GM21717 (cell line): Measurements from ENCODE around the gene ACSL1.
"Not testable (repeated sequence)": the region's sequence is repeated elsewhere in the genome, so short reads cannot be mapped to it uniquely, and the experiment has no call there.

Experiments used
- ATAC-seq: cut with Tn5 transposase; IDR thresholded peaks from one replicate; pipeline ENCODE4 v1.9.1; 2021; ENCODE audit warnings: mild to moderate bottlenecking, moderate library complexity; ENCODE audit not compliant: unreplicated experiment

Gene ACSL1

DNA sequence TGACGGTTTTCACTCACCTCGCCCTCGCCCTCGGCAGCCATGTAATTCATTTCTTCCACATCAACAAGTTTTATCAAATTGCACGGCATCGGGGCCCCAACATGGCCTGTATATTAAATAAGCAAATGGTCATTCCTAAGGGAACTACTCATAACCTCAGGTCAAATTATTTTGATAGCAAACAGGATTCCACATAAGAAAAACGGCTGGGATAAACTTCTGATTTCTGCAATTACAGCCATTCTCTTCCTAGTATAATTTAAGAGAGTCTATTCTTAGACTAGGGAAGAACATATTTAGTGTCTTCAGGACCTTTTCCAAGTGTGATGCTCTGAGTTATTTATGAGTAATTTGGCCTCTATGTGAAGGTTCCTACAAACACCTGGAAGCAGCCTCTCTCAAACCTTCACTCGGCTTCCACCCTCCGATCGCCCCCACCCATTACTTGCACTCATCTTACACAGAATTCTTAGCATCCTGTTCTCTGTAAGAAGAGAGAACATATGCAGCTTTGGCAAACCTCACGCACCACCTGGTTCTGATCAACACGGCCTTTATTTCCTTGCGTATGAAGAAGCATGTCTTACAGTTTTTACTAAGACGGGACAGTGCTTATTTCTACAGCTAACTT is 62.5 kb downstream of the ACSL1 start:
- ATAC-seq = no peak

DNA sequence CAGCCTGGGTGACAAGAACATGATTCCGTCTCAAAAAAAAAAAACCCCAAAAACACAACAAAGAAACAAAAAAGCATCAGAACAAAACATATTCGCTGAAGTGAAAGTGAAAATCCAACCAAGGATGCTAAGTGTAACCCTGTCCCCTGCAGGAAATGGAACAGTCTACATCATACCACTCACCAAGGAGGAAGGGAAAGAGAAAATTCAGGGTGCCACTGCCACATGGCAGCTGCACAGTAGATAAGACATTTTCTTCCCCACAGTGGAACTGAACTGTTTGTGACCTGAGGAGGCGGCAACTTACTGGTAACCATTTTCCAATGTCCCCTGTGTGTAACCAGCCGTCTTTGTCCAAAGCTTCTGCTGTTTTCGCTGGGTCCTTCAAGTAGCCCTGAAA is 63.7 kb downstream of the ACSL1 start:
- peak; percentile 95 for ATAC-seq

DNA sequence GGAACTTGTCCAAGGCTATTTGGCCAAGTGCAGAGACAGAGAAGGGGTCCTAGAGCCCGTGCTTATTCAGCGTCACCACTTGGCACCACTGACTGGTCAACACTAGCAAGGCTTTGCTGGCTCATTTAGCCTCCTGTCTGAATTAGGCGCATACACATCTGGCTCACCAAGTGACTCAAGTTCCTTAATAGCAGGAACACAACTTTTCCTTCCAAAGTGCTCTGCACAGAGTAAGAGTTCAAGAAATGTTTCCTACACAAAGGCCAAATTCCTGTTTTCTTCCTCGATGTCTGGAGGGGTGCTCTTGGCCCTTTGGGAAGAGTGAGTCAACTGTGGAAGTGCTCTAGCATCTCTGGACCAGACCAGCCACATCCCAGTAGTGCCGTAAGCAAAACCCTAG is 65.1 kb downstream of the ACSL1 start:
- no peak for ATAC-seq

DNA sequence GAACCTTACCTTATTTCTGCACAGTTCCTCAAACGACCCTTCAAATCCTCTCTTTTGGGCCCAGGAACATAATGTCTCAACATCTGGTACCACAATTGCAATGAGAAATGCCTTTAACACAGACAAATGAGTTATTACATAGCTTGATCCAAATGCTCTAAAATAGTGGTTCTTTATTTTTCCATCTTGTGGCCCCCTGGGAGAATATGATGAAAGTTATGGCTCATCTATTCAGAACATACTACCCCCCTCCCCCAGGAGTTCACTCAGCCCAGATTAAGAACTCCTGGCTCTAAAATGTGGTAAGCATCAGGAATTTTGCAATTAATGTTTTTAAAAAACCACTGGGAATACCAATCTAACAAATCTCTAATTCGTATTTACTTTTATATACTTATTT is 68.0 kb downstream of the ACSL1 start:
- no peak for ATAC-seq

DNA sequence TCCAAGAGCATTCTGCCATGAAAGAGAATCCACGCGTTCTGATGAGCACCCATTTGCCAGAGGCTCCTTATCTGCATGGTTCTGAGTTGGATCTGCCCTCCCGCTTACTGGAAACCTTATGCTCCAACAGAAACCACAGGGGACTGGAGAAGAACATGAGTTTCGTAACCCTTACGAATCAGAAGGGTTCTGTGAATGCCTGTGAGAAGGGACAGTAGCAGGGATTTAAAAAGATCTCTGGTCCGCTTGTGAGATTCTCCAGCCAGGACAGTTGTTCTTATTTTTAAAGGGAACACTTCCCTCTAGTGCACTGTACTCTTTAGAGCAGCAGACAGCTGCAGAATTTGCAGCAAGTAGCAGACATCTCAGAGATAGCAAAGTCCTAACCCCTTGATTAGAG is 69.4 kb downstream of the ACSL1 start:
- no peak for ATAC-seq

DNA sequence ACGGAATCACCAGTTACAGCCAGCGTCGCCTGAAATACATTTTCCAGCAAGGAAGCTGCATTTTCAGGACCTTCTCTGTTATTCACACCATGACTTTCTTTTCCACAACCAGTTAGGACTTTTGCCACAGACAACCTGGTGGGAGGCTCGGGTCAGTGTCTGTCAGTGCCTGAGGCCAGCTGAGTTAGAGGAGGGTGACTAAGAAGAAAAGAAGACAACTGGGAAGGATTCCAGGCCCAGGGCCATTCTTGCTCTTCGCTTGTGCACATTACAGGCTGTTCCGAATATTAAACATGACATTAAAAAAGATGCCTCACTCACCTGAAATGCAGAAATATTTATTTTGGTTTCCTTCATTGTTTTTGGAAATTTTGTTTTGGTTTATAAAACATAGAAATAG is 70.5 kb downstream of the ACSL1 start:
- no peak for ATAC-seq

DNA sequence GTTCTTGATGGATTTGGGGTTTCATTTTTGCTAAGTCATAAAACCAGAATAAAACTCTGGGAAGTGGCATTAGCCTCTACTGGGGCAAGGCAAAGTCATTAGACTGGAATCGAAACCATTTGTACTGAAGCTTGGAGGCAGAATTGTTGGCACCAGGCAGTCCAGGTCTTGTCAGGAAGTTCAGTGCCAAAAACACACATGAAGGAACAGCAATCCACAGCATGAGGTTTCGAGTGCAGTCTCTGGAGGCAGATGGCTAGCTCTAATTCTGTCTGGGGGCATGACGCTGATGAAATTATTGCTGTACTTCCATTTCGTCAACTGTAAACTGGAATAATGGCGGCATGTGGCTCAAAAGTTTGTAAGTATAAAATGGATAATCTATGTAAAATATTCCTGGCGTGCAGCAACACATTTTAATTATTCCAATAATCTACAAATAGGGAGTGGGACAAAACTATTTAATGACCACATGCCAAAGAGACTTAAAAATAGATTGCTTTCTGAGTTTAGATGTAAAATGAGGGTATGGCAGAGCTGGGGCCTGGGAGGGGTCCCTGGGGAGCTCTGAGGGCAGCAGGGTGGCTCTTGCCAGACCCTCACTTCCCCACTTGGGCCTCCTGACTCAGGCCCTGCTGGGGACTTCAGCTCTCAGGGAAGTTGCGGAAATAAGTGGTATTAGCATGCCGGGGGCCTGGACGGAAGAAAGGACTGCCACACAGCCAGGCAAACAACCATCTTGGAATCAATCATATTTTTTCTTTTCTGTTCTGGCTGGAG is 73.1 kb downstream of the ACSL1 start:
- no peak for ATAC-seq

DNA sequence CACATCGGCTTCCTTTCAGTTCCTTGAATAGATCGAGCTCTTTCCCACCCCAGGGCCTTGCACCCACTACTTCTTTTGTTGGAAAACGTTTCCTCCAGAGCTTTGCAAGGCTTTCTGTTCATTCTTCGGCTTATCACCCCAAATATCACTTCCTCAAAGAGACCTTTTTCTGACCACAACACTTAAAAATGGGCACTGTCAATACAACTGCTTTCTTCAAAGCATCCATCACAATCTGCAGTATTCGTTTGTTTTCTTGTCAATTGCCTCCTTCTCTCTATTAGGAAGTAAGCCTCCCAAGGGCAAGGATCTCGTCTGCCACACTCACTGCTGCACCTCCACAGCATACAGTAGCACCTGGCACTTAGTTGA is 74.2 kb downstream of the ACSL1 start:
- no peak for ATAC-seq

DNA sequence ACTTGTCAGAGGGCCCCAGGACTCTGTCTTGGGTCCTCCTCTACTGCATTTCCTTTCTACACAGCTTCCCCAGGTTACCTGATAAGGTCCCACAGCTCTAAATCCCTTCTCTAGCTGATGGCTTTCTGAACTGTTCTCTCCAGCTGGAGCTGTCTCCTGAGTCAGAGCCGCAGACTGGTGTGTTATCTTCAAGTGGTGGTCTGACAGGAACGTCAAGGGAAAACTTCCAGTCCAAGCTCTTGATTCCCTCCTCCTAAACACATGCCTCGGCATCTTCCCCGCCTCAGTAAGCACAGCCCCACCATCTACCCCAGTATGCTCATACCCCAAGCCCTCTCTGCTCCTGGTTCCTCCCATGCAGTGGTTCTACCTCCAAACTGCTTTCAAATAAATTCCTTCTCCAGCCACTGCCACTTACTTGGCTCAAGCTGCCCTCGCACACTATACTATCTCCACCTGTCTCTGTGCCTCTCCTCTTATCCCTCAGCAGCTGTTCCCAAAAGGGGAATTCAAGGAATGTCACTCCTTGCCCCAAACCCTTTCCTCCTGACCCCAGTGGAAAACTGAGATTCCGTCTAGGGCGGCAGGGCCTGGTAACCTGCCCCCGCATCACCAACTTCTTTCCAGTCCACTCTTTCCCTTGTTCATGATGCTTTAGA is 74.7 kb downstream of the ACSL1 start:
- ATAC-seq = no peak

DNA sequence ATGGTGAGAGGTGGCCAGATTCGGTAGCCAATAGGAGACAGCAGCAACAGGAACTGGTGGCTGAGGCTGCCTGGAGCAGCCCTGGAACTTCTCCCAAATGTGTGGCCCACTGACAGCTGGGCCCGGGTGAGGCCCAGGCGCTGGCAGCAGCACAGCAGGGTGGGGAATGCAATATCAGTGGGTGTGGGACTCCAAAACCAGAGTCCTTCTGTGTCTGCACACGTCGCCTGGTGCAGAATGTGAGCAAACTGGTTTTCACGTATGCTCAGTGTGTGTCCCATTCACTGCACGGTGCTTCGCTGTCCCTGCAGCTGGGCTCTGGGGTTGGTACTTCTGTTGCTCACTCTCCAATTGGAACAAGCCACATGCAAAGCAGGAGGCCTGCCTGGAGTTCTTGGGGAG is 77.5 kb downstream of the ACSL1 start:
- no peak for ATAC-seq

DNA sequence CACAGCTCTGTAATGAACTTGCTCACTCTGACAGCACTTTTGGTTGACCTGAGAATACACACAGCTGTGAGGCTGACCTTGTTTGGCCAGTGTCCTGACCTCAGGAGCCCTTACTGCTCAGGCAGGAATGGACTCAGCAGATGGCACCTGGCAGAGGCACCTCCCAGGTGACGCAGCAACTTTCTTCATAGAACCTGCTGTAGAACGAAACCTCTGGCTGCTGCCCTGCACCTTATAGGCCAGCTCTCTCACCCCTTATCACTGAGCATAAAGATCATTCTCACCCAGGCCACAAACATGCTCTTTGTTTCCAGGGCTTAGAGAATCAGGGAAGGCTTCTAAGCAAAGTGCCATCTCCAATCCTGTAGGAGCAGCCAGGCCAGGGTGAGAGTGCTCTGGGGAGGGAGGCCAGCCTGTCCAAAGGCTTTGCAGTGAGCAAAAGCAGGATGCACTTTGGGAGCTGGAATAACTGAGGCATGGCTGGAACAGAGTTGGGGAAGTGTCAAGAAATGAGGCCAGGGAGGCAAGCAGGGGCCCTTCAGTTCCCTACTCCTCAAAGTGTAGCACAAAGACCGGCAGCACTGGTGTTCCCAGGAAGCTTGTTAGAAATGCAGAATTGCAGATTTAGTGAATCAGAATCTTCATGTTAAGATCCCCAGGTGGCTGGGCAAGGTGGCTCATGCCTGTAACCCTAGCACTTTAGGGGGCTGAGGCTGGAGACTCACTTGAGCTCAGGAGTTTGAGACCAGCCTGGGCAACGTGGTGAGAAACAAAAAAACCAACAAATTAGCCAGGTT is 78.5 kb downstream of the ACSL1 start:
- ATAC-seq = no peak

DNA sequence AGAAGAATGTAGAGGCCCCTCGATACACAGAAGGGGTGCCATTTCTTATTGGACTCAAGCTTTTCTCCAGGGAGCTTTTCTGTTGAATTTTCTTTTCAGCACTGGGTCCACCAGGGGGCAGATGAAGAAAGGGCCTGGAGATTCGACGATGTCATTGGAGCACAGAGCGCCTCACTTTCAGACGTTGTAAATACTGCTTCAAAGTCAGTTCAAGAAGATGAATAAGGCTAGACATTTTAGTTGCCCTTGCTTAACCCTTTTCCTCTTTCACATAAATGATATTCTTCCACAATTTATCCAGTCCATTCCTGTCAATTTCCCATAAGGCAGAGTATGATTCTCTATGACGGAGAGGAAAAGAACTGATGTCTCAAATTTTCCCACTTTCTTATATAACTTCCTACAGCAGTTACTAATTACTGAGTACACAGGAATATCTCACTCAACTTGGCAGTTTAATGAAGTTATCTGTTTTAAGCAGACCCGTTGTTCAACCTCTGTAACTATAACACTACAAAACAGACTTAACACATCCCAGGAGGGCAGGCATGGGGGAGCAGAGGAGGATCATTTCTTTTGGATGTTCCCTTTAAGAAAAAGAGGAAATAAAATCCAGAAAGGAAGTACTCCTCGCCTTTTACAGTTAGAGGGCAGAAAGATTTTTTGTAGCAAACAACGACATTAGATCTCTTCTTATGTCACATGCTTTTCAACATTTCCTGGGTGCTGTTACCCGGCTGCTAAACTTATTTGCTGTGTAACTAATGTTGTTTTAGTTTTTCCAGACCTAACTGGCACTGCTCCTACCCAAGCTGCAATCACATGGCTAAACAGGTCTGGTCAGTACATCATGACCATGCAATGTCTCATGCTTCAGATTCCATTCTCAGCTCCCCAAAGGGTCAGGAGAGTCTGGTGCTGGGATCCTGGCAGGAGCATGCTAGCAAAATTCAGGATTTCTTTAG is 79.7 kb downstream of the ACSL1 start:
- peak; percentile 57 for ATAC-seq

DNA sequence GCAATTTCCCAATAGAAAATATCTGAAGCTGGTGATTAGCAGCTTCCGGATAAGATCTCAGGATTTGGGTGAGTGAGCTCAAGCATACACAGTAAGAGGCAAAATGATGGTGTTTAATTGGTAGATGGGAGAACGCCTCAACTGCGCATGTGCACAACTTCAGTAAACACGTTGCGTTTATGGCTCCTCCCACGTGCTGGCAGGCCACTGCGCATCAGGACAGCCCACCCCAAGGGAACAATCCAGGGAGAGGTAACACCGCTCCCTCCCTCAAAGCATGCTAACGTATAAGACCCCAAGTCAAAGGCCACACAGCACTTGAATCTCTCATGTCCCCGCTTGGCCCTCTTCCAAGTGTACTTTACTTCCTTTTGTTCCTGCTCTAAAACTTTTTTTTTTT is 81.5 kb downstream of the ACSL1 start:
- no peak for ATAC-seq

DNA sequence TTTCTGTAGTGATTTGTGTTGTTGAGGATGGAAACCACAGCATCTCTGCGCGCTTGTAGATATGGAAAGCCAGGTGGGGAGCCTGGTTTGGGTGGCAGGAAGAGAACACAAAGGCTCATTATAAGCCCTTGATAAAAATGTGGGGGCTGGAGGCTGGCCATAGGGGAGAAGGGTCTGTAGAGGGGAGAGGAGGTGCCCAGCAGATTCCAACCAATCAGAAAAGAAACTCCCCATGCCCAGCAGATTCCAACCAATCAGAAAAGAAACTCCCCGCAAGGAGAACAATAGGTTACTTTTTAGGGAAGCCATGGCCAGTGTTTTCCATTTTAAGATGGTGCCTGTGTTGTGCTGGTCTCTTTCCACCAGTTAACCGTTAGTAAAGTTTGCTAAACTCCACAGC is 82.1 kb downstream of the ACSL1 start:
- ATAC-seq = no peak

DNA sequence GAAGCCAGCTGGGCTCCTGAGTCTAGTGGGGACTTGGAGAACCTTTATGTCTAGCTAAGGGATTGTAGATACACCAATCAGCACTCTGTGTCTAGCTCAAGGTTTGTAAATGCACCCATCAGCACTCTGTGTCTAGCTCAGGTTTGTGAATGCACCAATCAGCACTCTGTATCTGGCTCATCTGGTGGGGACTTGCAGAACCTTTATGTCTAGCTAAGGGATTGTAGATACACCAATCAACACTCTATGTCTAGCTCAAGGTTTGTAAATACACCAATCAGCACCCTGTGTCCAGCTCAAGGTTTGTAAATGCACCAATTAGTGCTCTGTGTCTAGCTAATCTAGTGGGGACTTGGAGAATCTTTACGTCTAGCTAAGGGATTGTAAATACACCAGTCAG is 84.1 kb downstream of the ACSL1 start:
- not testable (repeated sequence) for ATAC-seq

DNA sequence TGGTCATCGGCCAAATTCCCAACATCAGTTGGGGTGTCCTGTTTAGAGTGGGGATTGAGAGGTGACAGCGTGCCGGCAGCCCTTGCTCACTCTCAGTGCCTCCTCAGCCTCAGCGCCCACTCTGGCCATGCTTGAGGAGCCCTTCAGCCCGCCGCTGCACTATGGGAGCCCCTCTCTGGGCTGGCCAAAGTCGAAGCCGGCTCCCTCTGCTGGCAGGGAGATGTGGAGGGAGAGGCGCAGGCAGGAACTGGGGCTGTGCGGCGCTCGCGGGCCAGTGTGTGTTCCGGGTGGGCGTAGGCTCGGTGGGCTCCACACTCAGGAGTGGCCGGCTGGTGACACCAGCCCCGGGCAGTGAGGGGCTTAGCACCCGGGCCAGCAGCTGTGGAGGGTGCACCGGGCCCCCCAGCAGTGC is 84.8 kb downstream of the ACSL1 start:
- ATAC-seq = no peak

DNA sequence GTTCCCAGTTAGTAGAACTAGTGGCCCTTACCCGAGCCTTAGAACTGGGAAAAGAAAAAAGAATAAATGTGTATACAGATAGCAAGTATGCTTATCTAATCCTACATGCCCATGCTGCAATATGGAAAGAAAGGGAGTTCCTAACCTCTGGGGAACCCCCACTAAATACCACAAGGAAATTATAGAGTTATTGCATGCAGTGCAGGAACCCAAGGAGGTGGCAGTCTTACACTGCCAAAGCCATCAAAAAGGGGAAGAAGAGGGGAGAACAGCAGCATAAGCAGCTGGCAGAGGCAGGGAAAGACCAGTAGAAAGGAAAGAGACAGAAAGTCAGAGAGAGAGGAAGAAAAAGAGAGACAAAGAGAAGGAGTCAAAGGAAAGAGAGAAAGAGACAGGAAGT is 86.2 kb downstream of the ACSL1 start:
- ATAC-seq = not testable (repeated sequence)

DNA sequence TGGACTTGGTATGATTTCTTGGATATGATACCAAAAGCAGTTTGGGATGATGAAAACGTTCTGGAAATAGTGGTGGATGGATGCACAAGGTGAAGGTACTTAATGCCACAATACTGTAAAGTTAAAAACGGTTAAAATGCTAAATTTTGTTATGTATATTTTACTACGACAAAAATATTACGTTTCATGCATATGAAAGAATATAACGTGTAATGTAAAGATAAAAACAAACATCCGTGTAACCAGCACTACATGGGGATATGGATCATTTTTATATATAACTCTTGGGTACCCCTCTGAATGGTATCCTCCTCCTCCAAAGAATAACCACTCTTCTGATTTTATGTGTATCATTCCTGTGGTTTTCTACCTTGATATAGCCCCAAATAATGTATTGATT is 91.0 kb downstream of the ACSL1 start:
- ATAC-seq = no peak

DNA sequence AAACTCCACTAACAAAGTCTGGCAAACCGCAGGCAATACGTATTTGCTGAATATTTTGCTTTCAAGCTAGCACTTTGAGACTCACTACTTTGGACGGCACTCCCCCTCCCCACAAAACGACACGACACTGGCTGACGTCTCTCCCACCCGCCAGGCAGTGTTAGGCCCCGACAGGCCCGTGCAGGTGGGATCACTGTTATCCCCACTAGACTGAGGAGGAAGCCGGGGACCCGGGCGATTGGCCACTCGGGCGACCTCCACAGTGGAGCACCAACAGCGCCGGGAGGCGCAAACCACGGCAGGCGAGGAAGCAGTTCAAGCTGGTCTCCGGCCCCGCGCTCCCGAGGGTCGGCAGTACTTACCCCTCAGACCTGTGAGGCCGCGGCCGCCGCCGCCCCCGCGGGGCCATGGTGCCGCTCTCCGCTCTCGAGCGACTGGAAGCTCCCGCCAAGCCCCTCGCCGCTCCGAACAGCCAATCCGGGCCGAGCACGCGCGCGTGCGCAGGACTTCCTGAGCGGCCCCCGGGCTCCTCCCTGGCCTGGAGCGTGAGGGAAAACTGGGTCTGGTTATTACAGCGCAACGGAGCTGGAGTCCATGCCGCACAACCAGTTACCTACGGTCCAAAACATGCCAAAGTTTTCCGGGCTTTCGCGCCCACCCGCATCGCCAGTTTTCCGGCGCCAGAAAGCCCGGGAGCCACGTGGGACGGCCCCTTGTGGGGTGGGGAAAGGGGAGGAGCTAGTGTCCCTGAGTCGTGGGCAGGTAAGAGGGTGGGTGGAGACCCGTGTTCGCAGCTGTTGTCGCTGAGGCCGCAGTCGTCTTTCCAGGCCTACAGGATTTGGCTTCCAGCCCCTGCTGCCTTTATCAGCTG is 91.9 kb downstream of the ACSL1 start, which contains the start of gene CENPU:
Gene CENPU (minus strand): TSS at position 443 of the 871 bp plus-strand sequence. CDS start 34 bp downstream, at position 409.
- peak; percentile 91 for ATAC-seq
